Renal cortex interstitium (tissue), 15 donors: ENCODE data around the gene PPP1CC. TPM values are rescaled to one million over a fixed set of nuclear protein-coding genes. Genes with fewer than 3 reads are reported as not detected.

Experiments used
- DNase-seq, 11 donors: peaks; one replicate each; pipeline ENCODE4 v3.0.0-alpha.2; 2013; ENCODE audit warnings: low read depth in 9 of 11, low spot score in 4 of 11; ENCODE audit errors: extremely low read depth in 1 of 11
- long read RNA-seq, 16 experiments: transcript quantifications; one replicate each; lab custom pipeline, GENCODE V29; 2026
- polyA plus RNA-seq, 3 donors: library from polyadenylated mRNA; unstranded; fragments of 120-200 nt; gene quantifications; one replicate each; pipeline ENCODE4 v1.2.1, GENCODE V29; 2013; ENCODE audit not compliant: insufficient read length in 3 of 3

PPP1CC gene
- polyA plus RNA-seq, result 100 to 1,000 TPM; 163 to 207 (median 177) TPM
- long read RNA-seq, donor 1, transcript PPP1CC-201 (7 exons, 2,559 nt), result major isoform, 27 of 44 reads
- long read RNA-seq, donor 1, transcript PPP1CC-211 (3 exons, 582 nt), result minor isoform, 7 of 44 reads
- long read RNA-seq, donor 1, partial matches to known transcripts, result 7 of 44 reads
- long read RNA-seq, donor 1, other reads (novel, unspliced or antisense), result 0 of 44 reads
- long read RNA-seq, donor 2, transcript PPP1CC-201 (7 exons, 2,559 nt), result major isoform, 31 of 58 reads
- long read RNA-seq, donor 2, transcript PPP1CC-211 (3 exons, 582 nt), result minor isoform, 9 of 58 reads
- long read RNA-seq, donor 2, partial matches to known transcripts, result 10 of 58 reads
- long read RNA-seq, donor 2, other reads (novel, unspliced or antisense), result 0 of 58 reads
- long read RNA-seq, donor 3, transcript PPP1CC-211 (3 exons, 582 nt), result minor isoform, 7 of 110 reads
- long read RNA-seq, donor 3, transcript PPP1CC-201 (7 exons, 2,559 nt), result major isoform, 56 of 110 reads
- long read RNA-seq, donor 3, transcript PPP1CC-203 (2 exons, 1,133 nt), result minor isoform, 6 of 110 reads
- long read RNA-seq, donor 3, partial matches to known transcripts, result 33 of 110 reads
- long read RNA-seq, donor 3, other reads (novel, unspliced or antisense), result 0 of 110 reads
- long read RNA-seq, donor 4, transcript PPP1CC-201 (7 exons, 2,559 nt), result major isoform, 28 of 65 reads
- long read RNA-seq, donor 4, partial matches to known transcripts, result 27 of 65 reads
- long read RNA-seq, donor 4, other reads (novel, unspliced or antisense), result 0 of 65 reads
- long read RNA-seq, donor 5, result 0 reads
- long read RNA-seq, donor 6, transcript PPP1CC-211 (3 exons, 582 nt), result minor isoform, 14 of 82 reads
- long read RNA-seq, donor 6, transcript PPP1CC-201 (7 exons, 2,559 nt), result major isoform, 30 of 82 reads
- long read RNA-seq, donor 6, partial matches to known transcripts, result 30 of 82 reads
- long read RNA-seq, donor 6, other reads (novel, unspliced or antisense), result 0 of 82 reads
- long read RNA-seq, donor 7, transcript PPP1CC-201 (7 exons, 2,559 nt), result major isoform, 39 of 99 reads
- long read RNA-seq, donor 7, transcript PPP1CC-211 (3 exons, 582 nt), result minor isoform, 7 of 99 reads
- long read RNA-seq, donor 7, transcript PPP1CC-203 (2 exons, 1,133 nt), result minor isoform, 5 of 99 reads
- long read RNA-seq, donor 7, partial matches to known transcripts, result 44 of 99 reads
- long read RNA-seq, donor 7, other reads (novel, unspliced or antisense), result 0 of 99 reads
- long read RNA-seq, donor 8, transcript PPP1CC-201 (7 exons, 2,559 nt), result major isoform, 52 of 117 reads
- long read RNA-seq, donor 8, transcript PPP1CC-204 (6 exons, 2,154 nt), result minor isoform, 6 of 117 reads
- long read RNA-seq, donor 8, transcript PPP1CC-203 (2 exons, 1,133 nt), result minor isoform, 9 of 117 reads
- long read RNA-seq, donor 8, transcript PPP1CC-211 (3 exons, 582 nt), result minor isoform, 10 of 117 reads
- long read RNA-seq, donor 8, partial matches to known transcripts, result 29 of 117 reads
- long read RNA-seq, donor 8, other reads (novel, unspliced or antisense), result 0 of 117 reads
- long read RNA-seq, donor 9, transcript PPP1CC-211 (3 exons, 582 nt), result minor isoform, 7 of 70 reads
- long read RNA-seq, donor 9, transcript PPP1CC-201 (7 exons, 2,559 nt), result major isoform, 30 of 70 reads
- long read RNA-seq, donor 9, partial matches to known transcripts, result 30 of 70 reads
- long read RNA-seq, donor 9, other reads (novel, unspliced or antisense), result 0 of 70 reads
- long read RNA-seq, donor 10, transcript PPP1CC-201 (7 exons, 2,559 nt), result major isoform, 31 of 89 reads
- long read RNA-seq, donor 10, transcript PPP1CC-203 (2 exons, 1,133 nt), result minor isoform, 7 of 89 reads
- long read RNA-seq, donor 10, partial matches to known transcripts, result 42 of 89 reads
- long read RNA-seq, donor 10, other reads (novel, unspliced or antisense), result 0 of 89 reads
- long read RNA-seq, donor 11, transcript PPP1CC-211 (3 exons, 582 nt), result minor isoform, 8 of 61 reads
- long read RNA-seq, donor 11, transcript PPP1CC-201 (7 exons, 2,559 nt), result major isoform, 22 of 61 reads
- long read RNA-seq, donor 11, partial matches to known transcripts, result 26 of 61 reads
- long read RNA-seq, donor 11, other reads (novel, unspliced or antisense), result 0 of 61 reads
- long read RNA-seq, donor 12, transcript PPP1CC-201 (7 exons, 2,559 nt), result major isoform, 15 of 23 reads
- long read RNA-seq, donor 12, partial matches to known transcripts, result 0 of 23 reads
- long read RNA-seq, donor 12, other reads (novel, unspliced or antisense), result 0 of 23 reads
- long read RNA-seq, donor 13, result 0 reads
- long read RNA-seq, donor 14, transcript PPP1CC-201 (7 exons, 2,559 nt), result major isoform, 34 of 72 reads
- long read RNA-seq, donor 14, partial matches to known transcripts, result 19 of 72 reads
- long read RNA-seq, donor 14, other reads (novel, unspliced or antisense), result 8 of 72 reads
- long read RNA-seq, donor 15, transcript PPP1CC-201 (7 exons, 2,559 nt), result major isoform, 16 of 52 reads
- long read RNA-seq, donor 15, partial matches to known transcripts, result 31 of 52 reads
- long read RNA-seq, donor 15, other reads (novel, unspliced or antisense), result 0 of 52 reads
- long read RNA-seq, donor 16, transcript PPP1CC-203 (2 exons, 1,133 nt), result minor isoform, 13 of 219 reads
- long read RNA-seq, donor 16, transcript PPP1CC-208 (5 exons, 1,581 nt), result minor isoform, 7 of 219 reads
- long read RNA-seq, donor 16, transcript PPP1CC-201 (7 exons, 2,559 nt), result major isoform, 92 of 219 reads
- long read RNA-seq, donor 16, transcript PPP1CC-211 (3 exons, 582 nt), result minor isoform, 17 of 219 reads
- long read RNA-seq, donor 16, partial matches to known transcripts, result 75 of 219 reads
- long read RNA-seq, donor 16, other reads (novel, unspliced or antisense), result 7 of 219 reads

- peak; percentile 77 to 96 (median 90) for DNase-seq
These were observed at the start of gene PPP1CC for GRCh38 chr12:110742718-110743570. Gene PPP1CC (minus strand): TSS chr12:110742891. CDS start chr12:110742707, 184 bp downstream.

- DNase-seq, result no peak
These were observed 48.9 kb upstream of the PPP1CC start for GRCh38 chr12:110791589-110791988.

- DNase-seq, result no peak
These were observed 47.6 kb upstream of the PPP1CC start for GRCh38 chr12:110790301-110790700.

- DNase-seq, result no peak
These were observed 43.3 kb upstream of the PPP1CC start for GRCh38 chr12:110786012-110786411.

- DNase-seq, result no peak
These were observed 42.5 kb upstream of the PPP1CC start for GRCh38 chr12:110785240-110785639.

- DNase-seq, result no peak
These were observed 40.2 kb upstream of the PPP1CC start for GRCh38 chr12:110782922-110783321.

- DNase-seq, result no peak
These were observed 39.4 kb upstream of the PPP1CC start for GRCh38 chr12:110782094-110782493.

GRCh38 chr12:110780448-110780847, 37.8 kb upstream of the PPP1CC start:
- DNase-seq, result no peak

GRCh38 chr12:110778833-110779577, 36.3 kb upstream of the PPP1CC start:
- no peak for DNase-seq

- no peak for DNase-seq
These were observed 33.7 kb upstream of the PPP1CC start for GRCh38 chr12:110776410-110776809.

GRCh38 chr12:110775997-110776396, 33.3 kb upstream of the PPP1CC start:
- no peak for DNase-seq

GRCh38 chr12:110774824-110775223, 32.1 kb upstream of the PPP1CC start:
- DNase-seq, result no peak

- DNase-seq, result no peak
These were observed 26.3 kb upstream of the PPP1CC start for GRCh38 chr12:110768960-110769359.

- no peak for DNase-seq
These were observed 25.2 kb upstream of the PPP1CC start for GRCh38 chr12:110767863-110768262.
